HG02885 (cell line): Measurements from ENCODE around the gene ST3GAL5.
"Not testable (repeated sequence)": the region's sequence is repeated elsewhere in the genome, so short reads cannot be mapped to it uniquely, and the experiment has no call there.

Source experiments
- ATAC-seq: cut with Tn5 transposase; IDR thresholded peaks from one replicate; pipeline ENCODE4 v1.9.1; 2021; ENCODE audit warnings: mild to moderate bottlenecking; ENCODE audit not compliant: unreplicated experiment, poor library complexity

The ST3GAL5 gene

GRCh38 chr2:85843543-85843942 lies 45.2 kb downstream of the ST3GAL5 start:
- ATAC-seq, result no peak

- ATAC-seq, result peak; percentile 88
Measured at GRCh38 chr2:85840091-85840490, 48.7 kb downstream of the ST3GAL5 start.

- ATAC-seq, result no peak
Measured at GRCh38 chr2:85839461-85839860, 49.3 kb downstream of the ST3GAL5 start.

- ATAC-seq, result no peak
Measured at GRCh38 chr2:85838641-85839040, 50.1 kb downstream of the ST3GAL5 start.

GRCh38 chr2:85838181-85838580 lies 50.6 kb downstream of the ST3GAL5 start:
- no peak for ATAC-seq

- no peak for ATAC-seq
Measured at GRCh38 chr2:85834466-85834865, 54.3 kb downstream of the ST3GAL5 start.

- no peak for ATAC-seq
Measured at GRCh38 chr2:85831735-85832134, 57.1 kb downstream of the ST3GAL5 start.

- no peak for ATAC-seq
Measured at GRCh38 chr2:85830645-85831044, 58.1 kb downstream of the ST3GAL5 start.

- not testable (repeated sequence) for ATAC-seq
Measured at GRCh38 chr2:85829394-85829793, 59.4 kb downstream of the ST3GAL5 start.

GRCh38 chr2:85828725-85829124 lies 60.1 kb downstream of the ST3GAL5 start:
- no peak for ATAC-seq

- ATAC-seq, result no peak
Measured at GRCh38 chr2:85827879-85828569, 60.8 kb downstream of the ST3GAL5 start.

GRCh38 chr2:85826990-85827878 lies 61.6 kb downstream of the ST3GAL5 start:
- ATAC-seq, result peak; percentile 74

- no peak for ATAC-seq
Measured at GRCh38 chr2:85823951-85824350, 64.8 kb downstream of the ST3GAL5 start.

- no peak for ATAC-seq
Measured at GRCh38 chr2:85822766-85823165, 66.0 kb downstream of the ST3GAL5 start.

GRCh38 chr2:85819811-85820510 lies 68.8 kb downstream of the ST3GAL5 start:
- ATAC-seq, result no peak

GRCh38 chr2:85814802-85815550 lies 73.8 kb downstream of the ST3GAL5 start:
- no peak for ATAC-seq

GRCh38 chr2:85813982-85814801 lies 74.6 kb downstream of the ST3GAL5 start:
- peak; percentile 58 for ATAC-seq

GRCh38 chr2:85813211-85813981 lies 75.4 kb downstream of the ST3GAL5 start:
- no peak for ATAC-seq
